Measurements from ENCODE around the gene REPIN1.

The REPIN1 gene

GRCh38 chr7:150398108-150398964 is 29.7 kb downstream of the REPIN1 start:
- no peak for DNase-seq

- no peak for DNase-seq
Measured at GRCh38 chr7:150398965-150399320, 30.3 kb downstream of the REPIN1 start.

- no peak for DNase-seq
Measured at GRCh38 chr7:150399421-150400007, 30.9 kb downstream of the REPIN1 start.

- DNase-seq: no peak
Measured at GRCh38 chr7:150400008-150400787, 31.6 kb downstream of the REPIN1 start.

GRCh38 chr7:150400788-150401423 is 32.3 kb downstream of the REPIN1 start:
- no peak for DNase-seq

- DNase-seq: no peak
Measured at GRCh38 chr7:150401424-150401790, 32.8 kb downstream of the REPIN1 start.

- no peak for DNase-seq
Measured at GRCh38 chr7:150401861-150402631, 33.4 kb downstream of the REPIN1 start.

GRCh38 chr7:150402671-150403321 is 34.2 kb downstream of the REPIN1 start:
- no peak for DNase-seq

- DNase-seq: no peak
Measured at GRCh38 chr7:150403376-150404171, 35.0 kb downstream of the REPIN1 start.

- no peak for DNase-seq
Measured at GRCh38 chr7:150404172-150404804, 35.7 kb downstream of the REPIN1 start.

GRCh38 chr7:150404805-150405583 is 36.4 kb downstream of the REPIN1 start:
- DNase-seq: peak; percentile 47

- no peak for DNase-seq
Measured at GRCh38 chr7:150405584-150406311, 37.1 kb downstream of the REPIN1 start.

GRCh38 chr7:150406312-150406566 is 37.6 kb downstream of the REPIN1 start:
- no peak for DNase-seq

GRCh38 chr7:150406567-150407421 is 38.2 kb downstream of the REPIN1 start:
- DNase-seq: no peak

GRCh38 chr7:150407588-150408392 is 39.2 kb downstream of the REPIN1 start:
- DNase-seq: no peak

- no peak for DNase-seq
Measured at GRCh38 chr7:150408393-150409299, 40.0 kb downstream of the REPIN1 start.
